GM19025 (cell line): ENCODE measurements around the gene FAF1.
A peak's percentile ranks its signal among the peaks of the same experiment; 100 is the strongest.
"Not testable (repeated sequence)": the region's sequence is repeated elsewhere in the genome, so short reads cannot be mapped to it uniquely, and the experiment has no call there.

ENCODE experiments used
- ATAC-seq: cut with Tn5 transposase; IDR thresholded peaks from one replicate; pipeline ENCODE4 v1.9.1; 2021; ENCODE audit warnings: mild to moderate bottlenecking, low read depth, moderate library complexity; ENCODE audit not compliant: unreplicated experiment

FAF1 gene

DNA sequence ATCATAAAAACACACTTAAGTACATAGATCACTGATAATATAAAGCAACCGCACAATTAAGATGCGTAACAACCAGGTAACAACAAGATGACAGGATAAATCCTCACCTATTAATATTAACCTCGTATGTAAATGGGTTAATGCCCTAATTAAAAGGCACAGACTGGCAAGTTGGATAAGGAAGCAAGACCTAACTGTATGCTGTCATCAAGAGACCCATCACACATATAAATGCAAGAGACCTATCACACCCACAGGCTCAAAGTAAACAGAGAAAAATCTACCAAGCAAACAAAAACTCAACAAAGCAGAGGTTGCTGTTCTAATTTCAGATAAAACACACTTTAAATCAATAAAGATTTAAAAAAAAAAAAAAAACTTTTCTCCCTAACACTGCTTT is 151.8 kb downstream of the FAF1 start:
- ATAC-seq = no peak

GRCh38 chr1:50796272-50796671 is 163.8 kb downstream of the FAF1 start:
- no peak for ATAC-seq

DNA sequence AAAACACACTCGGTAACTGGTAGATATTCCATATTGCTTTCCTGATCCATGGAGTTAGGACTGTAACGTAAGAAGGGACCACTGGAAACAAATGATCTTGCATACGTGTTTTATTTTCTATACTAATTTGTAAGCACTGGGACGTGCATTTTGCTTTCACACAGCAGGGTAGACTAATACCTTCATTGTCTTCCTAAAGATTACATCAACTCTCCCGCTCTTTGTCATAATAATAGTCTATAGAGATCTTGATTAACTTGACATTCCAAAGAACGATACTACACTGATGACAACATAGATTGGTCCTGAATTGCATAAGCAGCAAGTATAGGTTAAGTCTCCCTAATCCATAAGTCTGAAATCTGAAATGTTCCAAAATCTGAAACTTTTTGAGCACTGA is 166.5 kb downstream of the FAF1 start:
- ATAC-seq = no peak

- ATAC-seq = no peak
Measured at GRCh38 chr1:50787266-50787665, 172.8 kb downstream of the FAF1 start.

- ATAC-seq = no peak
Measured at GRCh38 chr1:50783286-50783685, 176.8 kb downstream of the FAF1 start.

DNA sequence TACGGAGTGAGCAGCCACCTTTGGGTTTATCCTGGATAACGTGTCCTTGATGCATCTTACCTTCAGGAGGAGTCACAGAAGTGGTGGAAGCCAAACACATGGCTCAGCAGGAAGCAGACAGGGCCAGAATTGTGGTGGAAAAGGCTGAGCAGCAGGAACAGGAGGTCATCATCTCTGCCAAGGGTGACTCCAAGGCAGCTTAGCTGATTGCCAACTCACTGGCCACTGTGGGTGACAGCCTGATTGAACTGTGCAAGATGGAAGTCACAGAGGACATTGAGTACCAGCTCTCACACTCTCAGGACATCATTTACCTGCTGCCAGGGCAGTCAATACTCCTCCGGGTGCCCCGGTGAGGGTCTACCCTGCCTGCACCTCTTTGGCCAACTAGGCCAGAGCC is 179.3 kb downstream of the FAF1 start:
- no peak for ATAC-seq

DNA sequence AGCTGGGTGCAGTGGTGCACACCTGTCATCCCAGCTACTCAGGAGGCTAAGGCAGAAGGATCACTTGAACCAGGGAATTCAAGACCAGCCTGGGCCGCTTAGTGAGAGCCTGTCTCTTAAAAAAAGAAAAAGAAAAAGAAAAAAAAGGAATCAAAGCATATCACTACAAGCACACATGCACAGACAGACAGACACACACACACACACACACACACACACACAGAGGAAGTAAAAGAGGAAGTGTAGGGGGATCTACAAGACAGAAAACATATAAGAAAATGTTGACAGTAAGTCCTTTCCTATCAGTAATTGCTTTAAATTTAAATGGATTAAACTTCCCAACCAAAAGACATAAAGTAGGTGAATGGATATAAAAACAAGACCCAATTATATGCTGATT is 180.3 kb downstream of the FAF1 start:
- no peak for ATAC-seq

DNA sequence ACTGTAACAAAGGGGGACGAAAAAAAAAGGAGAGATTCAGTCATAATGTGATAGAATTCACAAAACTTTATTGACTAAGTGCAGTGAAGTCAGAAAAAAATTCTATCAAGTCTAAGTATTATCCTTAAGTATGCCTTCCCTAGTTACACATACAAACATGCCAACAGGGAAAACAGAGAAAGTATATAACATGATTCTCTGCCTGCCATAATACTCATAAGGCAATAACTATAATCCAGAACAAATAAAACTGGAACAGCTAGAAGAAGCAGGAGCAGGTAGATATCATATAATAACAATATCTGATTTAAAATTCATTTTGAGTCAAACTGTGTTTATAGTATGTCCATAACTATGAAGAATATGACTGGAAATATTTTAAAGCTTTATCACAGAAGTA is 184.3 kb downstream of the FAF1 start:
- no peak for ATAC-seq

- ATAC-seq = no peak
Measured at GRCh38 chr1:50774759-50775351, 185.2 kb downstream of the FAF1 start.

DNA sequence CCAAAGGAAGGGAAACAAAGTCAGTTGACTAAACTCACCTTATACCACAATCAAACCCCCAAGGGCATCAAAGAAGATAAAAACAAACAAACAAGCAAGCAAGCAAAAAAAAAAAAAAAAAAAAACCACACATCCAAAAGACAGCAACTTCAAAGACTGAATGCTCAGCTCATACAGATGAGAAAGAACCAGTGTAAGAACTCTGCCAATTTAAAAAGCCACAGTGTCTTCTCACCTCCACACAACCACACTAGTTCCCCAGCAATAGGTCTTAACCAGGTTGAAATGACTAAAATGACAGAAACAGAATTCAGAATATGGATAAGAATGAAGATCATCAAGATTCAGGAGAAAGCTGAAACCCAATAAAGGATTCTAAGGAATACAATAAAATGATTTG is 193.4 kb downstream of the FAF1 start:
- no peak for ATAC-seq

GRCh38 chr1:50756543-50756942 is 203.5 kb downstream of the FAF1 start:
- ATAC-seq = not testable (repeated sequence)

- ATAC-seq = not testable (repeated sequence)
Measured at GRCh38 chr1:50754764-50755163, 205.3 kb downstream of the FAF1 start.

GRCh38 chr1:50750021-50750619 is 209.9 kb downstream of the FAF1 start:
- no peak for ATAC-seq

DNA sequence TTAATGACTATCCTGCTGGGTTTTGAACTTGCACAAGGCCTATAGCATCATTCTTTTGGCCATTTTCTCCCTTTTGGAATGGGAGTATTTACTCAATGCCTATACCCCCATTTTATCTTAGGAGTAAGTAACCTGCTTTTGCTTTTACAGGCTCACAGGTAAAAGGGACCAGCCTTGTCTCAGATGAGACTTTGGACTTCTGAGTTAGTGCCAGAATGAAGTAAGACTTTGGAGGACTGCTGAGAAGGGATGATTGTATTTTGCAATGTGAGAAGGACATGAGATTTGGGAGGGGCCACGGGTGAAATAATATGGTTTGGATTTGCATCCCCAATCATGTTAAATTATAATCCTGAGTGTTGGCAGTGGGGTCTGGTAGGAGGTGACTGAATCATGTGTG is 212.7 kb downstream of the FAF1 start:
- no peak for ATAC-seq

DNA sequence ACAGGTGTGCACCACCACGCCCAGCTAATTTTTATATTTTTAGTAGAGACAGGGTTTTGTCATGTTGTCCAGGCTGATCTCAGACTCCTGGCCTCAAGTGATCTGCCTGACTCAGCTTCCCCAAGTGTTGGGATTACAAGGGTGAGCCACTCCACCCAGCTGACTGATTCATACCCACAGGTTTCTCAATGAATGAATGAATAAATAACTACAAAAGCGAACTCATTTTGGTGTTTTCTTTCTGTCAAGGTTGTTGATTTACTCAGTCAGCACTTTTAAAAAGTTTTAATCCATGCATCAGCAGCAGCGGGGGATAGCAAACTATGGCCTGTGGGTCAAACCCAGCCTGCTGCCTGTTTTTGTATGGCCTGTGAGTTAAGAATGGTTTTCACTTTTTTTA is 217.5 kb downstream of the FAF1 start:
- no peak for ATAC-seq

DNA sequence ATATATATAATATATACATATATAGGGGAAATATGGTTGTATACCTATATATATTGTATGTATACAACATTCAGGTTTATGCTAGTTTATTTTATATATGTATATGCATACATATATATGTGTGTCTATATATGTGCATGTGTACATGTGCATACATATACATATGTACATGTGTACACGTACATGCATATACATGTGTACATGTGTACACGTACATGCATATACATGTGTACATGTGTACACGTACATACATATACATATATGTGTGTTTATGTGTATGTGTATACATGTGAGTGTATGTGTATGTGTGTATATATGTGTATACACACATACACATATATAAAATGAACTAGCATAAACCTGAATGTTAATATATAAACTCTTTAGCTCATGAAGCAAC is 220.9 kb downstream of the FAF1 start:
- no peak for ATAC-seq

- ATAC-seq = no peak
Measured at GRCh38 chr1:50735443-50735842, 224.6 kb downstream of the FAF1 start.

GRCh38 chr1:50727578-50727977 is 232.5 kb downstream of the FAF1 start:
- not testable (repeated sequence) for ATAC-seq

GRCh38 chr1:50724626-50725286 is 235.3 kb downstream of the FAF1 start:
- peak; percentile 65 for ATAC-seq

DNA sequence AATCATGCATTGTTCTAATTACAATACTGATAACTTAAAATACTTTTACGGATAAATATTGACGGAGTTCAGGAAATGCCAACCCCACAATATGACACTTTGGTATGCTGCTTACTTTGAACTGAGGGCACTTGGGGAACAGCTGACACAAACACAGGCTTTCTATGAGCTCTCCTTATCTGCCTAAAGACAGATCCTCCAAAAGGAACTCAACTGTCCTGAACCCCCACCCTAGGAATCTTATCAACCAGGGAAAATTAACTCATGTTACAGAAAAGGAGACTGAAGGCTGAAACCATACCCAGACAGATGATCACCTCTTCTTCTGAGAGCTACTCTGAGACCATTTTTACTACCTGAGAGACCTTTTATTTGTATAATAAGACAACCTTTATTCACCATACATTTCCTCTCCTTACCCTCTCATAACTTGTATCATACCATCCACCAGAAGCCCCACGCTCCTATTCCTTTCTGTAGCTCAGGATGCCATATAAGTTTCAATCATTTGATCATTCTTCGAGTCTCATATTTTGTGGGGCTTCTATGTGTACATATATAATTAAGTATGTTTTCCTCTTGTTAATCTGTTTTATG is 239.5 kb downstream of the FAF1 start:
- no peak for ATAC-seq

DNA sequence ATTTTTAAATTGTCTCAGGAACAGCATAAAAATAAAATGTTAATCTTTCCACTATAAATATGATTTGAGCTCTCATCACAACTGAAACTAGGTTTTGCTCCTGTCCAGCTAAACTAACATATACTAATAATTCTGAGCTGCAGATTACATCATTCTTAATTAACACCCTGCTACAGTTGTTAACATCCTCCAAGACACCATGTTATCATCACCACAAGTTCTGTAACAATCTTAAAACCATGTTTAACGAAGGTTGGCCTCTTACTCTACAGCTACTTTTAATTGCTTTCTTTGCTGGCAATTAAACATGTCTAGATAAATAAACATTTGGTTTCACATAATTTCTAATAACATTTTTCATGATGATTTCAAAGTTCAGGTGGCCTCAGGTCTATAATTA is 240.9 kb downstream of the FAF1 start:
- no peak for ATAC-seq

DNA sequence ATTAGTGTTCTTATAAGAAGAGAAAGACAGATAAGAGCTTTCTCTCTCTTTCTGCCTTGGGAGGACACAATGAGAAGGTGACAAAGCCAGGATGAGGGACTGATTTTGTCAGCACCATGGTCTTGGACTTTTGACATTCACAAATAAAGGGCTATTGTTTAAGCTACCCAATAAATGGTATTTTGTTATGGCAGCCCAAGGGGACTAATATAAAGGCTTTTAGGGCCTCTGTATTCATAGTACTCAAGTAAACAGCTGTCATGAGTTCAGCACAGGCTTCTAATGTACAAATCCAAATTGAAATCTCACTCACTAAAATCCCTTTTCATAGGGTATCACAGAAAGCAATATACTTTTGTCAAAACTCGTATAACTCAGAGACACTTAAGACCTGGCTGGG is 242.7 kb downstream of the FAF1 start:
- ATAC-seq = no peak
